ENCODE measurements around the gene CORO7.

The CORO7 gene

GRCh38 chr16:4372001-4372577 is 44.3 kb downstream of the CORO7 start:
- DNase-seq (ENCODE audit: low read depth in 2 of 2): no peak

- peak; percentile 57 to 64 for DNase-seq (ENCODE audit: low read depth in 2 of 2)
Measured at GRCh38 chr16:4371357-4372000, 44.9 kb downstream of the CORO7 start, which contains the start of gene VASN. Gene VASN, plus strand, starts transcription at chr16:4371848. Its CDS starts 9,030 bp downstream, at chr16:4380878.

GRCh38 chr16:4370570-4371356 is 45.6 kb downstream of the CORO7 start:
- no peak for DNase-seq (ENCODE audit: low read depth in 2 of 2)

GRCh38 chr16:4370151-4370550 is 46.2 kb downstream of the CORO7 start:
- DNase-seq (ENCODE audit: low read depth in 2 of 2): no peak

GRCh38 chr16:4369007-4369733 is 47.2 kb downstream of the CORO7 start:
- DNase-seq (ENCODE audit: low read depth in 2 of 2): no peak

- DNase-seq (ENCODE audit: low read depth in 2 of 2): no peak
Measured at GRCh38 chr16:4367393-4367856, 49.0 kb downstream of the CORO7 start.

GRCh38 chr16:4366016-4366415 is 50.4 kb downstream of the CORO7 start:
- DNase-seq (ENCODE audit: low read depth in 2 of 2): no peak

DNA sequence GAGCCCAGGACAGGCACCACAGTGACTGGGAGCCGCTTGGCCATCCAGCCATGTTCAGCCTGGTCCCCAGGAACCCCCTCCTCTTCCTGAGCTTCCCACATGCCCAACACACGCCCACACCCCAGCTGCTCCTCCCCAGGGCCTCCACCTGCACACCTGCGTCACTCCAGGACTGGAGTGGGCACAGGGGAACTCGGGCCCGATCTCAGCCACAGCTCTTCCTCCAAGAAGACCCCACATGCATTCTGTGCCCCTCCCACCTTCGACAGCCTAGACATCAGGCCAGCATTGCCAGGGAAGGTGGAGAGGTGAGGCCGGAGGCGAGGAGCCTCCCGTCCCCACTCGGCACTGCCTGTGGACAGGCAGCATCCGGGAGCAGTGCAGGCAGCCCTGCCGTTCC is 50.8 kb downstream of the CORO7 start:
- no peak for DNase-seq (ENCODE audit: low read depth in 2 of 2)

- DNase-seq (ENCODE audit: low read depth in 2 of 2): no peak
Measured at GRCh38 chr16:4365014-4365406, 51.4 kb downstream of the CORO7 start.

DNA sequence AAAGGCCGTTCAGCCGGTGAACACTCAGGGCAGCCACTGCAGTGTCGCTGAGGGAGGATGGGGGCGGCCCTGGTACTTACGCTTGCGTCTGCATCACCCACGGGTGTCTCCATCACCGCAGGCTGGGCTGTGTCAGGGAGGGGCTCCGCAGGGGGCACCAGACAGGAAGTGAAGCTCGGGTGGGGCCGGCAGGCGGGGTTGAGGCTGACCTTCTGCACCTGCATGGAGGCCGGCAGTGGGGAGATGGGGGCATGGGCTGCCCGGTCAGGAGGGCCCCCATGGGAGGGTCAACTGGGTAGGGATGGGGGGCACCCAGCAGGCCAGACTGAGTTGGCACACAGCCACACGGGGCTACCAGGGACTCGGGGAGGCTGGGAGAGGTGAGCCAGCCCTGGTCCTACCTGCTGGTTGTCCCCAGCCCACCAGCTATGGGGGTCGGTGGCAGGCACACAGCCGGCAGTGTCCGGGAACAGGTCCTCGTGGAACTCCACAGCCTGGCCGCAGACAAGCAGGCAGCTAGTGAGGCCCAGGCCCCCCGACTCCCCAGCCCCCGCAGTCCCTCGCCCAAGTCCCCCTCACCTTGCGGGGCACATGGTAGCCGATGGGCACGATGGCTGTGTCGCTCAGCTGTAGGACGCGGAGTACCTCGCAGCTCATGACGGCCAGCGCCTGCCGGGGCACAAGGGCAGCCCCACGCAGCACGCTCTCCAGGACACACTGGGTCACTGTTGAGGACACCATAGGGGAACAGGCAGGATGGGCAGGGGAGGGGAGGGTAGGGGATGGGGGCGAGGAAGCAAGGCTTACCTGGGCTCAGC is 52.0 kb downstream of the CORO7 start:
- no peak for DNase-seq (ENCODE audit: low read depth in 2 of 2)

GRCh38 chr16:4362476-4363135 is 53.8 kb downstream of the CORO7 start:
- DNase-seq (ENCODE audit: low read depth in 2 of 2): no peak

DNA sequence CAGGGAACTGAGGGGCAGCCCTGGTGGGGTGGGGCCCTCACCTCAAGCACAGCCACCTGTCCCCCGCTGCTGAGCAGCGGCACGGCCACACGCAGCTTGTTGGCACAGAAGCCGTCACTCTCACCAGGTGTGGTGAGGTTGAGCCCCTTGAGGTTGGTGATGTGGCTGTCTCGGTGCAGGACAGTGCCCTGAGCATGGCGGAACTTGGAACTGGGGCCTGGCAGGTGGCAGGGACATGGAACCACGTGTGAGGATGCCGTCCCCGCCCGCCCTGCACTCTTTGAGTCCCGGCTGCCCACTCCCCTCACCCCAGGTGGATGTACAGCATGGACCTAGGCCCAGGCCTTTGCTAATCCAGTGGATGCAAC is 54.5 kb downstream of the CORO7 start:
- no peak for DNase-seq (ENCODE audit: low read depth in 2 of 2)

DNA sequence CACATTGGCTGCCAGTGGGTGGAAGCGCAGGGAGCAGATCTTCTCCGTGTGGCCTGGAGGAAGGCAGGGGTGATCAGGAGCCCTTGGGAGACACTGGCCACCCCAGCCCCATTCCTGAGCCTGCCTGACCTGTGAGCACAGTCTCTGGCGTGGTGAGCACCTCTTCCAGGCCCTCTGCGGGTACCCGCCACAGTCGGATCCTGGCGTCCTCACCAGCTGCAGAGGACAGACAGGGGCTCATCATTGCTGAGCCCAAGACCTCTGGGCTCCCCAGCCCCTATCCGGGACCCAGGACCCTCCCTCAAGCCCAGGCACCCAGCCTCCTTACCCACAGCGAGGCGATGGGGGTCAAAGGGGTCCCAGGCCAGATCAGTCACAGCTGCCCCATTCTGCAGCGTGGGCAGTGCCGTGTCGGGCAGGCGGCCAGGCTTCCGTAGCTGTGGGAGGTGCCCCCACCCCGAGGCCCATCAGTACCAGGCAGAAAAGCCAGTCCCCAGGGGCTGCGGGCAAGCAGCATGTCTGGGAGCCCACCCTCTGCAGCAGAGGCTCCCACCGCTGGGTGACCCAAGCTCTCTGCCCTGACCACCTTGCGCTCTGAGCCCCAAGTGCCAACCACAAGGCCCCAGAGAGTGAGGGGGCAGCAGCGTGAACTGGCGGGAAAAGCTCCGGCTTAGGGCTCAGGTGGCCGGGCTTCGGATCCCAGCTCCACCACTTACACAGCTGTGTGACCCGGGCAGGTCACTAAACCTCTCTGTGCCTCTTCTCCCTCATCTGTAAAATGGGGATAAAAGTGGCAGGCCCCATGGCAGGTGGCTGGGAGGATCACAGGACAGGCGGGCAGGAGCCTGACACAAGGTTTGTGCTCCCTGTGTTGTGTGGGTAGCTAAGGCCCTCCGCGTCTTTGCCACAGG is 55.1 kb downstream of the CORO7 start:
- no peak for DNase-seq (ENCODE audit: low read depth in 2 of 2)

DNA sequence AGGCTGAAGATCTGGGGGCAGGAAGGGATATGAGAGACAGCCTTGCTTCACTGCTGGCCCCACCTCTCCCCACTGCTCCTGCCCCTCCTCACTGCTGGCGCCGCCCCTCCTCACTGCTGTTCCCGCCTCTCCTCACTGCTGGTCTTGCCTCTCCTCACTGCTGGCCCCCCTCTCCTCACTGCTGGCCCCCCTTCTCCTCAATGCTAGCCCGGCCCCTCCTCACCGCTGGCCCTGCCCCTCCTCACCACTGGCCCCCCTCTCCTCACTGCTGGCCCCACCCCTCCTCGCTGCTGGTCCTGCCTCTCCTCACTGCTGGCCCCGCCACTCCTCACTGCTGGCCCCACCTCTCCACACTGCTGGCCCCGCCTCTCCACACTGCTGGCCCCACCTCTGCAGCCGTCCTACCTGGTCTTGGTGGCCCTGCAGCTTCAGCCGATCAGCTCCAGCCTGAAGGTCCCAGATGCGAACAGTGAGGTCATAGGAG is 55.8 kb downstream of the CORO7 start:
- DNase-seq (ENCODE audit: low read depth in 2 of 2): no peak

DNA sequence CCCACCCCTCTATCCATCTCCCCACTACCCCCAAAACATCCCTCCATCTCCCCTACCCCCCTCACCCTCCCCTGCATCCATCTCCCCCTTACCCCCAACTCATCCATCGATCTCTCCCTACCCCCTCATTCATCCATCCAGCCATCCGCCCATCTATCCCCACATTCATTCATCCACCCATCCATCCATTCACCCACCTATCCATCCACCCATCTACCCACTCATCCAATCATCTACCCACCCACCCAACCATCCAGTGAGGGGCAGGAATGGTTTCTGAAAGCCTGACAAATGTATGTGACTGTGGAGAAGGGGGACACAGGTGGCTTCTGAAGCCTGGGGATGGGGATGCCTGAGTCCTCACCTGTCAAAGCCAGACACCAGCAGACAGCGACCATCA is 56.5 kb downstream of the CORO7 start:
- DNase-seq (ENCODE audit: low read depth in 2 of 2): no peak

GRCh38 chr16:4358831-4359561 is 57.4 kb downstream of the CORO7 start:
- peak; percentile 52 to 63 for DNase-seq (ENCODE audit: low read depth in 2 of 2)

DNA sequence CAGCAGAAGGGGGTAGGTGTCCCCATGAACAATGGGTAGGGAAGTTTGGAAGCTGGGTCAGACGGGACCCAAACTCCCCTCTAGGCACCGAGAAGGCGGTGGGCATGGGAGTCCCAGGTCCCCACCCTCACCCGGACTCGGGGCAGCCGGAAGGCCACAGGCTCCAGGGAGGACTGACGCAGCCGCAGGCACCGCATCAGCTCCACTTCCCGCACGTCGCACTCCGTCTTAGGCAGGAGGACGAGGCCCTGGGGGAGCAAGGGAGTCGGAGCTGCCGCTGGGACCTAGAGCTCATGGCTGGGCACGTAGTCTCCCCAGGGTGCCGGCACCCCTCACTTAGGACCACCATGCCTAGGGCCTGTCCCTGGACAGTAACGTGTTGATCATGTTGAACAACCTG is 58.2 kb downstream of the CORO7 start:
- no peak for DNase-seq (ENCODE audit: low read depth in 2 of 2)

- DNase-seq (ENCODE audit: low read depth in 2 of 2): no peak
Measured at GRCh38 chr16:4356820-4357219, 59.6 kb downstream of the CORO7 start.

Measured in stimulated activated CD4-positive, alpha-beta T cell treated with anti-CD3 and anti-CD28 coated beads, Interleukin-4, amount 100 ng/mL, for 48 hours (primary cell).